ENCODE measurements around the gene PRKACB.

- TF ChIP-seq CTCF (IDR thresholded peaks at IDR 0.05) (no peak), POLR2A (IDR thresholded peaks at IDR 0.05) (no peak)
Measured at GRCh38 chr1:84155517-84155916, 11.4 kb downstream of the PRKACB start.
